Measurements from ENCODE around the gene LMNB1.

- TF ChIP-seq CTCF (IDR thresholded peaks at IDR 0.05) (no peak), POLR2A (IDR thresholded peaks at IDR 0.05) (no peak), EP300 (IDR thresholded peaks at IDR 0.05; ENCODE audit: low read depth) (no peak), POLR2AphosphoS5 (IDR thresholded peaks at IDR 0.05) (no peak)
These were observed 16.2 kb downstream of the LMNB1 start for GRCh38 chr5:126793097-126793496.
